ENCODE results near the gene CDCP1.
"Not testable (repeated sequence)": the region's sequence is repeated elsewhere in the genome, so short reads cannot be mapped to it uniquely, and the experiment has no call there.

The CDCP1 gene

DNA sequence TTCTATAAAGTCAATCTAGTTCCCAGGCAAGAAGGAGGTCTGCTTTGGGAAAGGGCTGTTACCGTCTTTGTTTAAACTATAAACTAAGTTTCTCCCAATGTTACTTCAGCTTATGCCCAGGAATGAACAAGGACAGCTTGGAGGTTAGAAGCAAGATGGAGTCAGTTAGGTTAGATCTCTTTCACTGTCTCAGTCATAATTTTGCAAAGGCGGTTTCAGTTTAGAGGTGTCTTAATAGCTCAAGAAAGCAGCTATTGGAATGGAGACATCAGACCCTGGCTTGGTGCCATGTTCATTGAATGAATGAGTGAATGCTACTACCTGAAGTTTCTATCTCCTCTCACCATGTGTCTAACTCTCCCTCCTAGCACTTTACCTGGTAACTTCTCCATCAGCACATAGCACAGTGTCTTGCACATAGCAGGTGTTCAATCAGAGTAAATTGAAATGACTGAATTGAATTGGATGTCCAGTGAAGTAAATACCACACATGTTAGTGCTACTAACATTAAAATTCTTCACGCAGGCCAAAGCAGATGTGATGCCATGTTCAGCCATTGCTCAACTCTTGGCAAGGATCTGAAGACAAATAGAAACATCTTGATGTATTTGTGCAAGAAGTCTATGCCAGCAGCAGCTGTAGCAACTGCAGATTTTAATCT, 91.9 kb downstream of the CDCP1 start:
- no peak for DNase-seq

GRCh38 chr3:45053805-45054195, 92.4 kb downstream of the CDCP1 start:
- not testable (repeated sequence) for DNase-seq

DNA sequence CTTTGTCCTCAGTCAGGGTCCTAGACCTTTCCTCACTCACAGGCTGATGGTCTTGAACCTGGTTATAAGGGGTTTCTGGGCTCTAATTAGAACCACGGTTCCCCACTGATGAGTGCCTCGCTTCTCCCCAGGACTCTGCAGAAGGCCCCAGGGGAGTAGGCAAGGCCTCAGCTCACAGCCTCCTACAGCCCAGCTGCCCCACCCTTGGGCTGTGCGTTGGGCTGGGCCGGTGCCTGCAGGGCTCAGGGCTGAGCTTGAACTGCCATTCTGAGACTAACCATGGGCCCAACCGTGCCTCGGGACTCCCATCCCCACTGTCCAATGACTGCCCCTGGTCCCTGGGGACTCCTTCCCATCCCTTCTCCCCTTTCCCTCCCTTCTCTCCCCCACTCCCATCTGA, 94.5 kb downstream of the CDCP1 start:
- no peak for DNase-seq

DNA sequence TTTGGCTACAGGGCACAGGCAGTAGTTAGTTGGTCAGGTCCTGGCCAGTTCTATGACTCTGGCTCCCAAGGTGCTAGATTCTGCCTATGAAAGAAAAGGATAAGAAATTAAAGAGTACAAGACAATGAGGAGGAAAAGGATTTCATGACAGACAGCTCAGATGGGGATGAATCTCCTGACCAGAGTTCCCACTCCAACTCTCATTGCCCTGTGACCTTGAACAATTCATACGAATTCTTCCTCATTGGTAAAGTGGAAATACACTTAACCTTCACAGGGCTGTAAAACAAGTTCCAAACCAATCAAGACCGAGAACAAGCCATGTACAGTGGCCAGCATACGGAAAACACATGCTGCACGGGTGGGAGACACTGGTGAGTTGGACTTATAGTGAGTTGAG, 96.4 kb downstream of the CDCP1 start:
- DNase-seq: no peak

GRCh38 chr3:45048244-45048643, 97.9 kb downstream of the CDCP1 start:
- DNase-seq: no peak

GRCh38 chr3:45043728-45044299, 102.4 kb downstream of the CDCP1 start:
- DNase-seq: no peak

DNA sequence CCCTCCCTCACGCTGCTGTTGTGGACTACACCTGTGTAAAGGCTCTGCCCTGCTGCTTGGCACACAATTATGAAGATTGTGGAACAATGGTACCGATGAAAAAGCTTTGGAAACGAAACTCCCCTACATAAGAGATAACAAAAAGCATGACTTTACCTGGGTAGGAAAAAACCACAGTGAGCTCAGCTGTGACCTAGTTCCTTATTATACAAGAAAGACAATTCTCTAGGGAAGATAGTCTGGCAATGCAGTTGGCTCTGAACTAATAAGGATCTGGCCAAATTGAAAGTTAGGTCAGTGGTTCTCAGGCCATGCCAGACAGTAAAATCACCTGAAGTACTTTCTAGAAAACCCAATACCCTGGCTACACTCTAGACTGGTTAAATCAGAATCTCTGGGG, 104.0 kb downstream of the CDCP1 start:
- no peak for DNase-seq

DNA sequence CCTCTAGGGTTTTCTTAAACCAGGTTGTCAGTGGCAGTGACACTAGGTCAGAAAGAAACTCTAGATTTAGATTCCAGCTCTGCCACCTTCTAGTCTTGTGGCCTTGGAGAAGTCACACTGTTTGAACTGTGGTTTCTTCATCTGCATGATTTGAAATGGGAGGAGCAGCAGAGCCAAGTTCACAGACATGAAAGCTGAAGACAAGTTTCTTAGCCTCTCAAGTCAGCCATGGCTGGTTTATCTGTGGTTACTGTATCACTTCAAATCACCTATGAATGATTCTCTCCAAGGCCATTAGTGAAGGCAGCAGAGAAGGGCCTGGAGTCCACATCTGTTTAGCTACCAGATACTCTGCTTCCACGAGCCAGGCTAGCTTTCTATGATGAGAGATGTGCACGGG, 104.5 kb downstream of the CDCP1 start:
- DNase-seq: no peak

GRCh38 chr3:45037720-45038455, 108.3 kb downstream of the CDCP1 start:
- DNase-seq: peak; percentile 85

- DNase-seq: peak; percentile 39
These were observed 110.5 kb downstream of the CDCP1 start for GRCh38 chr3:45035441-45036301.

DNA sequence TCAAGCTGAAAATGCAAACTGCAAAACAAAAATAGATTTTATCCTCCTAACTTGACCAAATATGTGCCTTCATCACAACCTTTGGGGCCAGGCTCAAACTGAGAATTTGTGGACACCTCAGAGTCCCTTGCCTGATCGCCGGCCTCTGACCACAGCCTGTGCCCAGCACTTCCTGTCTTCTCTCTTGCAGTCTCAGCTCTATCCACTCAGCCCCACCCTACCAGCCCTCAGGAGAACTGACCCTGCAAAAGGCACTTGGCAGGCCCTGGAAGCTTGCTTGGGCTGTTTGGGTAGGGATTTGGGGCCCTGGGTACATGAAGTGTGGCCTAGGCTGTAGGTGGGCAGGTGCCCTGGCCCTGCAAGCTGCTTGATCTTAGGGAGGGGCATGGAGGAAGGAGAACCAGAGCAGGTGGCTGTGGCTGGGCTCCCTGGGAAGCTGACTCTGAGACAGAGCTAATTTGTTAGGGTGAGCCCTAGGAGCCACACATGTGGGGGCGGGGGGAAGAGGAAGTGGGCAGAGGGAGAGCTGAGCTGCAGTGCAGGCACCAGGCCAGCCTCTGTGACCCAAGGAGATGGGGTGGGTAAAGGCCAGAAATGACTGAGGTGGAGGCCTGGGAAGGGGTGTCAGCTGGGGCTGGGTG, 111.4 kb downstream of the CDCP1 start:
- no peak for DNase-seq

DNA sequence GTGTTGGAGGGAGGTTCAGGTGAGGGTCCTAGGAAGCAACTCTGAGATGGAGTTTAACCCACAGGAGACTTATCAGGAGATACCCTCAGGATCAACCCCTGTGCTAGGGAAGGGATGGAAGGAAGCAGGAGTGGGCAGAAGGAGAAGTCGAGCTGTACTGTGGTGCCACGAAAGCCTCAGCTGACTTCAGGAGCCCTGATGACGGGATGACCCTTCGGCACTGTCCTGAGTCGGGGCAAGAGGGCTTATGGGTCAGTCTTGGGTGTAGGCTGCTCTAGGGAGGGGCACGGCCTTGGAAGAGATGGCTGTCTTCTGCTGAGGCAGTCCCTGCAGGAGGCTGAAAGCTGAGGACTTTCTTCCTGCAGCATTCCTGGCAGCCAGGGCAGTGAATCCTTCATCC, 112.4 kb downstream of the CDCP1 start:
- DNase-seq: no peak

Measured in DMS53 (cell line).